GM12878 (cell line): ENCODE measurements around the gene TMEM201. TPM values are rescaled to one million over a fixed set of nuclear protein-coding genes. Genes with fewer than 3 reads are reported as not detected.

ENCODE experiments used
- EZH2 ChIP-seq: IDR thresholded peaks from 2 replicates; pipeline ENCODE4 v1.6.1; 2012; ENCODE audit warnings: low read depth, mild to moderate bottlenecking, control low read depth, inconsistent platforms, low read length, borderline replicate concordance; ENCODE audit not compliant: control insufficient read depth
- FOXK2 ChIP-seq: fragments of 450-650 bp; IDR thresholded peaks from 2 replicates; pipeline ENCODE4 v1.6.1; 2017; ENCODE audit warnings: mild to moderate bottlenecking, moderate library complexity
- GABPA ChIP-seq: IDR thresholded peaks from 2 replicates; pipeline ENCODE4 v1.6.1; 2014; ENCODE audit warnings: antibody characterized with exemption, low read depth, mild to moderate bottlenecking, inconsistent platforms
- HDGF ChIP-seq: fragments of 450-650 bp; IDR thresholded peaks from 2 replicates; pipeline ENCODE4 v1.6.1; 2016; ENCODE audit warnings: antibody characterized with exemption
- LARP7 ChIP-seq: fragments of 450-650 bp; IDR thresholded peaks from 2 replicates; pipeline ENCODE4 v1.6.1; 2017; ENCODE audit warnings: mild to moderate bottlenecking
- MXI1 ChIP-seq: fragments of 150-350 bp; IDR thresholded peaks from 2 replicates; pipeline ENCODE4 v1.6.1; 2011; ENCODE audit warnings: low read depth, mild to moderate bottlenecking, inconsistent platforms, low read length, improper control_type of control experiment
- MYC ChIP-seq: IDR thresholded peaks from 2 replicates; pipeline ENCODE4 v1.6.1; 2011; ENCODE audit warnings: mild to moderate bottlenecking, low read length, moderate library complexity, inconsistent platforms; ENCODE audit not compliant: insufficient read depth, insufficient replicate concordance, insufficient read length, severe bottlenecking
- NR2C1 ChIP-seq: fragments of 450-650 bp; IDR thresholded peaks from 2 replicates; pipeline ENCODE4 v1.6.1; 2017; ENCODE audit warnings: antibody characterized with exemption, mild to moderate bottlenecking, moderate library complexity
- PBX3 ChIP-seq: IDR thresholded peaks from 2 replicates; pipeline ENCODE4 v1.6.1; 2011; ENCODE audit warnings: mild to moderate bottlenecking, low read depth, low read length, moderate library complexity; ENCODE audit not compliant: insufficient replicate concordance
- POLR2A ChIP-seq: IDR thresholded peaks from 2 replicates; pipeline ENCODE4 v1.6.1; 2011; ENCODE audit warnings: low read depth, mild to moderate bottlenecking, low read length
- RELA ChIP-seq: fragments of 450-650 bp; IDR thresholded peaks from 2 replicates; pipeline ENCODE4 v1.8.0; 2014; ENCODE audit warnings: borderline replicate concordance; ENCODE audit not compliant: partially characterized antibody
- RFX5 ChIP-seq: IDR thresholded peaks from 2 replicates; pipeline ENCODE4 v1.6.1; 2011; ENCODE audit warnings: low read depth, low read length, improper control_type of control experiment
- RUNX3 ChIP-seq: IDR thresholded peaks from 2 replicates; pipeline ENCODE4 v1.6.1; 2012; ENCODE audit warnings: low read length, inconsistent platforms
- SIN3A ChIP-seq: IDR thresholded peaks from 2 replicates; pipeline ENCODE4 v1.6.1; 2012; ENCODE audit warnings: low read depth, low read length, improper control_type of control experiment
- SMAD1 ChIP-seq: fragments of 450-650 bp; IDR thresholded peaks from 2 replicates; pipeline ENCODE4 v1.6.1; 2018; ENCODE audit warnings: mild to moderate bottlenecking, low read depth; ENCODE audit not compliant: partially characterized antibody
- SMARCA5 ChIP-seq: fragments of 450-650 bp; IDR thresholded peaks from 2 replicates; pipeline ENCODE4 v1.6.1; 2017; ENCODE audit warnings: mild to moderate bottlenecking
- SUPT20H ChIP-seq: IDR thresholded peaks from 2 replicates; pipeline ENCODE4 v1.6.1; 2011; ENCODE audit warnings: low read depth, mild to moderate bottlenecking, low read length, moderate library complexity, borderline replicate concordance; ENCODE audit not compliant: control insufficient read depth
- TBL1XR1 ChIP-seq: IDR thresholded peaks from 2 replicates; pipeline ENCODE4 v1.6.1; 2012; ENCODE audit warnings: low read depth, low read length, improper control_type of control experiment
- YY1 ChIP-seq: IDR thresholded peaks from 2 replicates; pipeline ENCODE4 v1.6.1; 2011; ENCODE audit warnings: low read depth, mild to moderate bottlenecking, low read length
- ZNF687 ChIP-seq: fragments of 450-650 bp; IDR thresholded peaks from 2 replicates; pipeline ENCODE4 v1.6.1; 2017; ENCODE audit warnings: mild to moderate bottlenecking, moderate library complexity
- polyA plus RNA-seq, 11 experiments: library from polyadenylated mRNA; depleted of rRNA in 4 of 11; unstranded in 6 of 11; stranded (reverse) in 5 of 11; fragments of >200 nt; fragmentation: Nextera tagmentation in 4 of 11; fragmentation: Illumina TruSeq in 1 of 11; extraction: Ambion mirVana in 4 of 11; extraction: Trizol in 1 of 11; gene quantifications; 1 replicate in 1 of 11; 2 replicates in 10 of 11; pipeline versions ENCODE4 v1.2.1 to v1.2.3, GENCODE V29; 2011 to 2016; ENCODE audit warnings: inconsistent platforms in 2 of 11, missing spikeins in 2 of 11, low read depth in 1 of 11
- total RNA-seq, 4 experiments: library from RNA; depleted of rRNA in 3 of 4; stranded (reverse); fragments of >200 nt in 3 of 4; fragmentation: Illumina TruSeq in 1 of 4; extraction: Trizol in 1 of 4; gene quantifications; 2 replicates each; pipeline versions ENCODE4 v1.2.1 to v1.2.3, GENCODE V29; 2013 to 2021
- TF ChIP-seq, protein P1 (sequence below): fragments of 450-650 bp; IDR thresholded peaks from 2 replicates; pipeline ENCODE4 v1.6.1; 2018; ENCODE audit warnings: mild to moderate bottlenecking, low read depth, moderate library complexity; ENCODE audit not compliant: partially characterized antibody
- TF ChIP-seq, protein P2 (sequence below), 3 experiments: IDR thresholded peaks in 2 of 3; conservative IDR thresholded peaks in 1 of 3; 2 replicates each; pipeline ENCODE4 v1.5.1; 2011; ENCODE audit warnings: low read depth in 3 of 3, low read length in 3 of 3, mild to moderate bottlenecking in 3 of 3, control low read depth in 2 of 3, moderate library complexity in 2 of 3, inconsistent platforms in 1 of 3, mixed read lengths in 1 of 3; ENCODE audit not compliant: control insufficient read depth in 2 of 3, insufficient read depth in 1 of 3; ENCODE audit errors: extremely low read depth in 1 of 3

Gene TMEM201
- total and polyA plus RNA-seq, 10 of the 15 experiments (the other 5 are each of a cell fraction or from before 2014, with no cell fraction given), result 0.13 to 26.6 (median 6.1) TPM

- TF ChIP-seq MYC (no peak), RUNX3 (no peak), SUPT20H (no peak), HDGF (no peak), SMARCA5 (no peak), RELA (peak; percentile 99), FOXK2 (no peak), PBX3 (no peak), ZNF687 (peak; percentile 62; the same call in 1 of the 2 replicates), POLR2A (peak; percentile 51; the same call in 1 of the 2 replicates), YY1 (no peak), TBL1XR1 (peak; percentile 94), RFX5 (no peak), NR2C1 (no peak), GABPA (no peak), SIN3A (no peak; the same call in 1 of the 2 replicates), MXI1 (peak; percentile 27; the same call in 1 of the 2 replicates), EZH2 (peak; percentile 67; the same call in 1 of the 2 replicates), SMAD1 (peak; percentile 36), LARP7 (peak; percentile 69)
- TF ChIP-seq, protein P1, sequence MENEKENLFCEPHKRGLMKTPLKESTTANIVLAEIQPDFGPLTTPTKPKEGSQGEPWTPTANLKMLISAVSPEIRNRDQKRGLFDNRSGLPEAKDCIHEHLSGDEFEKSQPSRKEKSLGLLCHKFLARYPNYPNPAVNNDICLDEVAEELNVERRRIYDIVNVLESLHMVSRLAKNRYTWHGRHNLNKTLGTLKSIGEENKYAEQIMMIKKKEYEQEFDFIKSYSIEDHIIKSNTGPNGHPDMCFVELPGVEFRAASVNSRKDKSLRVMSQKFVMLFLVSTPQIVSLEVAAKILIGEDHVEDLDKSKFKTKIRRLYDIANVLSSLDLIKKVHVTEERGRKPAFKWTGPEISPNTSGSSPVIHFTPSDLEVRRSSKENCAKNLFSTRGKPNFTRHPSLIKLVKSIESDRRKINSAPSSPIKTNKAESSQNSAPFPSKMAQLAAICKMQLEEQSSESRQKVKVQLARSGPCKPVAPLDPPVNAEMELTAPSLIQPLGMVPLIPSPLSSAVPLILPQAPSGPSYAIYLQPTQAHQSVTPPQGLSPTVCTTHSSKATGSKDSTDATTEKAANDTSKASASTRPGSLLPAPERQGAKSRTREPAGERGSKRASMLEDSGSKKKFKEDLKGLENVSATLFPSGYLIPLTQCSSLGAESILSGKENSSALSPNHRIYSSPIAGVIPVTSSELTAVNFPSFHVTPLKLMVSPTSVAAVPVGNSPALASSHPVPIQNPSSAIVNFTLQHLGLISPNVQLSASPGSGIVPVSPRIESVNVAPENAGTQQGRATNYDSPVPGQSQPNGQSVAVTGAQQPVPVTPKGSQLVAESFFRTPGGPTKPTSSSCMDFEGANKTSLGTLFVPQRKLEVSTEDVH, result no peak
- TF ChIP-seq, protein P2, sequence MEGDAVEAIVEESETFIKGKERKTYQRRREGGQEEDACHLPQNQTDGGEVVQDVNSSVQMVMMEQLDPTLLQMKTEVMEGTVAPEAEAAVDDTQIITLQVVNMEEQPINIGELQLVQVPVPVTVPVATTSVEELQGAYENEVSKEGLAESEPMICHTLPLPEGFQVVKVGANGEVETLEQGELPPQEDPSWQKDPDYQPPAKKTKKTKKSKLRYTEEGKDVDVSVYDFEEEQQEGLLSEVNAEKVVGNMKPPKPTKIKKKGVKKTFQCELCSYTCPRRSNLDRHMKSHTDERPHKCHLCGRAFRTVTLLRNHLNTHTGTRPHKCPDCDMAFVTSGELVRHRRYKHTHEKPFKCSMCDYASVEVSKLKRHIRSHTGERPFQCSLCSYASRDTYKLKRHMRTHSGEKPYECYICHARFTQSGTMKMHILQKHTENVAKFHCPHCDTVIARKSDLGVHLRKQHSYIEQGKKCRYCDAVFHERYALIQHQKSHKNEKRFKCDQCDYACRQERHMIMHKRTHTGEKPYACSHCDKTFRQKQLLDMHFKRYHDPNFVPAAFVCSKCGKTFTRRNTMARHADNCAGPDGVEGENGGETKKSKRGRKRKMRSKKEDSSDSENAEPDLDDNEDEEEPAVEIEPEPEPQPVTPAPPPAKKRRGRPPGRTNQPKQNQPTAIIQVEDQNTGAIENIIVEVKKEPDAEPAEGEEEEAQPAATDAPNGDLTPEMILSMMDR (IDR thresholded peaks at IDR 0.05 in 2 of 3, conservative IDR thresholded peaks at IDR 0.05 in 1 of 3; ENCODE audit: control insufficient read depth in 2 of 3, extremely low read depth in 1 of 3, insufficient read depth in 1 of 3, low read depth in 3 of 3, low read length in 3 of 3), result no peak
These were observed 37.5 kb downstream of the TMEM201 start (continued) for GRCh38 chr1:9626201-9626608.
